Activated gamma-delta T cell treated with Interleukin-2 at 50 U/mL for 16 hours (primary cell): ENCODE data around the gene SNTG2.
"Not testable (repeated sequence)": the region's sequence is repeated elsewhere in the genome, so short reads cannot be mapped to it uniquely, and the experiment has no call there.

Source experiments
- DNase-seq: peaks from one replicate; pipeline ENCODE4 v3.0.0-alpha.2; 2020

The SNTG2 gene

DNA sequence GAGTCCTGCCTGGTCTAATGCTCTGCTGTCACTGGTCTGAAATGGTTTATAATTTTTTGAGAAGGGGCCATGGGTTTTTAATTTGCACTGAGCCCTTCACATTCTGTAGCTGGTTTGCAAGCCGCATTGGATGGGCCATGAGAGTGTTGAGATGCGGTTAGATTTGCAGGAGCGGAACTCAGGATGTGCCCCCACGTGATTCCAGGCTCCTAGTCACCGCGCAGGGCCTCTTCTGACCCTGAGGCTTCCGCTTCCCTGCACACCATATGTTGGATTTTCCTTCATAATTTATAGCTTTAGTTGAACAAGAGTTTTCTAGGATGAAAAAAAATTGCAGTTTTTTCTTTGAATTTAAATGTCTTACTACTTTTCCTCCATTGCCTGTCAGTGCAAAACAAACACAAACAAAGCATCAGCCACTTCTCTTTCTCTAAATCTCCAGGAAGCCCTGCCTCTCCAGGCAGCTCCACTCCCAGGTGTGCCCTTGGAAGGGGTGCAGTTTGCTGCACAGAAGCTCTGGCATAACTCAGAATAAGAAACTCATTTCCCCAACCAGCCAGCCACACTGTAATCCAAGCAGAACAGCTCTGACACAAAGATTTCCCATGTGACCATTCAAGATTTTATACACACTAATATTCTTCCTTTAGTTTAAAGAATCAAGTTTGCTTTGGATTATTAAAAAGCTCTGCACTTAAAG is 444.2 kb downstream of the SNTG2 start:
- DNase-seq, result no peak

DNA sequence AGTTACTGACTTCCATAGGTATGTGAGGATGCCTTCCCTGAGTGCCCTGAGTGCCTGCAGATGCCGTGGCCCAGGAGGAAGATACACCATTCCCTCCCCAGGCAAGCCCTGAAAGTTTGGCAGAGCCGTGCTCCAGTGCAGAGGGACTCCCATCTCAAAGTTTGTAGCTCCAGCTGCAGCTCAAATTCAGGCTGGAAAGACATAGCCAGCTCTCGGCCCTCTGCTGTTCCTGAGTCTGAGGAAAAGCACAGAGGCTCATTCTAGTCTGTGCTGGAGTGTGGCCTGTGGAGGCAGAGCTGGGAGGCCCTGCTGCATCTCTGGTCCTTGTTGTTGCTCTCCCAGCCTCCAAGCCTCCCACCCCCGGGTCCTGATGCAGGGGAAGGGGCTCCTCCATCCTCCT is 446.7 kb downstream of the SNTG2 start:
- no peak for DNase-seq

DNA sequence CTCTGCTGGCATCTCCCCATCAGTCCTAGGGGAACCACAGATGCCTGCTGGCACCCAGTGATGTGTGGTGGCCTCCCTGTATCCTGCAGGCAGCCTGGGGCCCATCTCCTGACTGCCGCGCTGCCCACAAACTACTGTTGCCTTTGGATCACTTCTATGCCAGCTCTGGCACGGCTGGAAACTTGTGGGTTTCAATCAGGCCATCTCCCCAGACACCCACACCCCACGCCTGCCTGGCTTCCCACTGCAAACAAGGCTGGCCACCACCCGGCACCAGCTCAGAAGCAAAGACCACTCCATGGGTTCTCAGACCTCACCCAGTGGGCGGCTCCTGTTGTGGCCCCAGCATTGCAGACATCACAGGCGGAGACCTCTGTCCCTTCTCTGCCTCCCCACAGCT is 447.5 kb downstream of the SNTG2 start:
- DNase-seq, result no peak

DNA sequence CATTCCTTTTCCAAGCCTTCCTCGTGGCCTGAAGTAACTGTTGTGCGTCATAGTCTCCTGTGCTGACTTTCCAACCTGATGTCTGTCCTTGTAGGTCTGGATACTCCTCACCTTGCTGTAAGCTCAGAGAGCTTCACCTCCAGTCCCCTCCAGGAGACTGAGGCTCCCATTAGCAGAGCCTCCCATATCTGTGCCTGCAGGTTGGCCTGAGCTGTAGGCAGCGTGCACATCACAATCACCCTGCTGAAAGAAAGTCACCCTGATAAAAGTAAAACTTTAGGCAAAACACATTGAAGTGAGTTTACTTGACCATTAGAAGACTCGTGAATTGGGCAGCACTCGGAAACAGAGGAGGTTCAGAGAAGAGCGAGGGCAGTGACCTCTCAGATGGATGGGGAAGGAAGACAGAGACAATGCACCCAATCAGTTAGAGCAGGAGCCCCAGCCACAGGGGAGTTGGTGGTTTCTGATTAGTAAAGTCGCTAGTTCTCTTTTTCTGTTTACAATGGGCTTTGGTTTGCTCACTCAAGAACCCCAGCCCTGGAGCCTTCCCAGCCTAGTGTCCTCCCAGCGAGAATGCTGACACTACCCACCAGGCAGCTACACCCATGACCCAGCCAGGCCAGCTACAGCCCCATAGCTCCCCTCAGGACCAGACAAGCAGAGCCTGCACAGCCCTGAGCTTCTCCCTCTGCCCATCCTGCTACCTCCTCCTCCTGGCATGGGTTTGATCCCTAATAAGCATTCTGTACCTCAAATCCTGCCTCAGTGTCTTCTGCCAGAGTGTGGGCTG is 450.5 kb downstream of the SNTG2 start:
- no peak for DNase-seq

DNA sequence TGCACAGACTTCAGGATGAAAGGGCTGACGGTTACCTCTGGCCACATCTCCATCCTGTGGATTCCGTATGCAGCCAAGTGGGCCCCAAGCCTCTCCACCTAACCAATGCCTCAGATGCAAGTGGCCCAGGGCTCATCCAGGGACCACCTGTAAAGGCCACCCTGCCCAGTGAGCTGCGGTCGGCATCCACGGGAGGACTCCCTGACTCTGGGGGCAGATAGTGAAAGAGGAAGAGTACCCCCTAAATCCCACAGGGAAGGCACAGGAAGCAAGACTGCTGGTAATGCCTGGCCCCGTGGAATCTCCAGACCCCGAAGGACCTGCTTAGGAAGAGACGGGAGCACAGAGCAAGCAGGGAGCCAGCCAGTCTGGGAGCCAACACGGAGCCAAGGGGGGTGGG is 451.4 kb downstream of the SNTG2 start:
- no peak for DNase-seq

DNA sequence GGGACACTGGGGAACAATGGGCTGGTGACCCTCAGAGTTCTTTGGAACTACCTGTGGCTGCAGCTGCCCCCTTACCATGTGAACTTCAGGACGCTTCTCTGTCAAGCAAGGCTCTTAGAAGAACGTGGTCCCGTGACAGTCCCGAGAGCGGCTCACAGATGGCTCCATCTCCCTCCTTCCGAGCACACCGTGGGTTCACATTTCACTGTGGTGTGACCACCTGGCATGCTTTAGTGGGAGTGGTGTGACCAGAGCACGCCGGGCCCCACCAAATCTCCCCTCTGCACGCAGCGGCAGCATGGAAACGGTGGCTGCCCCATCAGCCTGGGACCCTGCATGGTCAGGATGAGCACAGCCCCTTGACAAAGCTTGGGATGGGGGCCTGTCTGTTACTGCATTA is 452.9 kb downstream of the SNTG2 start:
- DNase-seq, result no peak

DNA sequence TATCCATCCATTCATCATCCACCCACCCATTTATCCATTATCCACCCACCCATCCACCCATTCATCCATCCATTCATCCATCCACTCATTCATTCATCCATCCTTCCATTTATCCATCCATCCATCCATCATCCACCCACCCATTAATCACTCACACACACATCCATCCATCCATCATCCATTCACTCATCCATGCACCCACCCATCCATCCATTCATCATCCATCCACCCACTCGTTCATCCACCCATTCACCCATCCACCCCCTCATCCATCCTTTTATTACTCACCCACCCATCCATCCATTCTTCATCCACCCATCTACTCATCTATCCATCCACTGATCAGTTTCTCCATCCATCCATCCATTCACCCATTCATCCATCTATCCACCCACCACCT is 454.5 kb downstream of the SNTG2 start:
- DNase-seq, result no peak

DNA sequence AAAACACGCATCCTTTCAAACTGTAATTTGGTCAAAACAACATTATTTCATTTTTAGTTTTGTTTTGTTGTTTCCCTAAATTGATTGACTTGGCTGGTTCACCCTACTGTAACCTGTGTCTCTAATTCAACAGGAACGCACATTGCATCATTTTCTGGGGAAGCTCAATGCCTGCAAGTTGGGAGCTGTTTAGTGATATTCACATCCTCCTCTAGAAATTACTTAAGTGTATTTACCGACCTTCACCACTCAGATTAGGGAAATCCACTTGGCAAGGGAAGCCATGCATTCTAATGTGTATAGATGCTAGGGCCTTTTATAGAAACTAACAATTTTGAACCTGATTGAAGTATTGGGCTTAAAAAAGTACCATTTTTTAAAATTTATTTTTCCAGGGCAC is 455.3 kb downstream of the SNTG2 start:
- DNase-seq, result no peak

DNA sequence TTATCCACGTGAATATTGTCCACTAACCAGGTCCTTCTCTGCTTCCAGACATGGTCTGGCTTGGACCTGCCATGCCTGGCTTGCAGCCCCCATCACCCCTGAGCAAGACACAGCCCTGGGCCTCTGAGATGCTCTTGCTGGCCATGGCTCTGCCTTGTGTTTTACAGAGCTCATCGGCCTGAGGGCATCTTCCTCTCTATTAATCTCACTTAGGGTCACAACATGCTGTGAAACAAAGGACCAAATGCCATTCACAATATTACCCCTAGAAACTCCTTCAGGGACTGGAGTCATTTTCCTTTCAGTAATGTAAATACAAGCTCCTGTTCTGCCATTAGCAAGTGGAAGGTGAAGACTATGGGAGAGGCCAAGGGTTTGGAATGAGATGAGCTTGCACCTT is 455.8 kb downstream of the SNTG2 start:
- DNase-seq, result no peak

DNA sequence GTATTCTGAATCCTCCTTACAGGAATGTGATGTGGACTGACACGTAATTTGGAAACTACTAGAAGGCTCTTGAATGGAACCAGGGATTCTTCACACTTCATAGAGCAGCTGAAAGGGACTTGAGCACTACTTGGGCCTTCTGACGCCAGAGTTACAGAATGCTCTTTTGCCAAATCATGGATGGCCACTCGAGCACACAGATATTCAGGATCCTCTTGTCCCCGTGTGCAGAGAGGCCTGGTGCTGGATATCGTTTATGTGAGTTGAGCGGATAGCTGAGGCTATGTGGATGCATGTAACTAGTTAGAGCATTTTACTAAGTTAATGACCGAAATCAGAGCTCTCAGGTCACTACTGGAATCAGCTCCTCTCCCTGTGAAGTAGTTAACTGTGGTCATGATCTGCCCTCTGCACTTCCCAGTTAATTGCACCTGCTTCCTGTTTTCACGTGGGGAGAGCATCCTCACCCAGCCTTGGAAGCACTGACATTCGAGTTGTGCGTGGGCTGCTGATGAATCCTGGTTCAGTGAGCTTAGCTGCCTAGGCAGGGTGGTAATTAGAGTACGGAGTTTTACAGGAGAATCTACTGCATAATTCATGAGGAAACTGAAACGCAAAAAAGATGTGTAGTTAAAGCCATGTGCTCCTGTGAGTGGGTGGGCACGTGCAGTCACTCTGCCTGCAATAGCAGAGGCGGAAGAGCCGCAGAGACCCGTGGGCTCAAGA is 457.5 kb downstream of the SNTG2 start:
- no peak for DNase-seq

DNA sequence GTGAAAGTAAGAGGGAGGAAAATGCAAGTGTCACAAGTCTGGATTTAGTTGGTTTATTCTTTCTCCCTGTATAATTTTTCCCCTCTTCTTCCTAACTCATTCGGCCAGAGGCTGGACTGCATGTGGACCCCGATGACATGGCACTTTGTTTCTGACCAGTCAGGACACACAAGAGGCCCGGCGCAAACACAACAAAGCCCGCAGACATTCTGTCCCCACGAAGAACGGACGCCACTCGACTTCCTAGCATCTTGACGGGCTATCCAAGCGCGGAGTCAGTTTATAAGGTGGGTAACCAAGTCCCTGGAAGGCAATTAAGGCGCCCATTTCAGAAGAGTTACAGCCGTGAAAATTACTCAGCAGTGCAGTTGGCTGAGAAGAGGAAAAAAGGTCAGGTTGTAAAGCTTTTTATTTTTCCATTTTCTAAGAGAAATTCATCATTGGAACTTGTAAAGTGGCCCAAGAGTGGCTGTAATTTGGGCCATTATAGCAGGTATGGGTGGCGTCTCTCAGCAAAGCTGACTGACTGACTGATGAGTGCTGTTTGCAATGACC is 462.6 kb downstream of the SNTG2 start, which contains the start of gene TPO:
Gene TPO (plus strand): TSS at position 308 of the 555 bp plus-strand sequence. CDS start 946 bp downstream, outside the sequence.
- DNase-seq, result no peak

DNA sequence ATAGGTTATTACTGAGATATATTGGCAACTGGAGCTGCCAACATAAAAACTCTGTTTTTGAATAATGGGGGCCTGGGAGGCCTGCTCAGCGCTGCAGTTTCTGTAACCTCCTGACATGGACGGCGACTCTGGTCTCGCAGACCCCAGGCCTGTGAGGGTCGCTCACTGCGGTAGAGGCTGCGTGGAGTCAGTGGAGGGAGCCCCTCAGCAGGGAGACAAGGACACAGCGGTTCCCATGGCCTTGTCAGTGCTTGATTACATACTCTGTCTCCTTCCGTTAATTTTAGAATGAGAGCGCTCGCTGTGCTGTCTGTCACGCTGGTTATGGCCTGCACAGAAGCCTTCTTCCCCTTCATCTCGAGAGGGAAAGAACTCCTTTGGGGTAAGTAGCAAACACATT is 463.5 kb downstream of the SNTG2 start:
- no peak for DNase-seq

DNA sequence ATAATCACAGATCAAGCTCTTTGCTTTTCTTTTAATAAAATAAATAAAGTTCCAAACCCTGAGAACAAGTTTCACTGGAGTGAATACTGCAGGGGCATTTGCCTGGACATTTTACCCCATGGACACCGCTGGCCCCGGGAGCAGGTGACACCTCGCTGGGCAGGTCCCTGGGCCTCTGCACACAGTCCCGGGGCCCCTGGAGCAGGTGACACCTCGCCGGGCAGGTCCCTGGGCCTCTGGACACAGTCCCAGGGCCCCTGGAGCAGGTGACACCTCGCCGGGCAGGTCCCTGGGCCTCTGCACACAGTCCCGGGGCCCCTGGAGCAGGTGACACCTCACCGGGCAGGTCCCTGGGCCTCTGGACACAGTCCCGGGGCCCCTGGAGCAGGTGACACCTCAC is 464.3 kb downstream of the SNTG2 start:
- DNase-seq, result not testable (repeated sequence)

DNA sequence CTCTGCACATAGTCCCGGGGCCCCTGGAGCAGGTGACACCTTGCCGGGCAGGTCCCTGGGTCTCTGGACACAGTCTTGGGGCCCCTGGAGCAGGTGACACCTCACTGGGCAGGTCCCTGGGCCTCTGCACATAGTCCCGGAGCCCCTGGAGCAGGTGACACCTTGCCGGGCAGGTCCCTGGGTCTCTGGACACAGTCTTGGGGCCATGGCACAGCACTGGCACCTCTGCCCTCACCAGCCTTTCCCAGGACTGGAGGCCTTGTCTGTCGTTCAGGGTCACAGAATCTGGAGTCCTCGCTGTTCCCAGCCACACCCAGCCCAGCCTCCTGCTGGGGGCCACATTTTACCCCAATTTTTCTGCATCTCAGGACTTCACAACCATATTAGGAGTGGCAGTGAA is 464.9 kb downstream of the SNTG2 start:
- DNase-seq, result no peak
